ENCODE measurements around the gene HEMK1.

DNA sequence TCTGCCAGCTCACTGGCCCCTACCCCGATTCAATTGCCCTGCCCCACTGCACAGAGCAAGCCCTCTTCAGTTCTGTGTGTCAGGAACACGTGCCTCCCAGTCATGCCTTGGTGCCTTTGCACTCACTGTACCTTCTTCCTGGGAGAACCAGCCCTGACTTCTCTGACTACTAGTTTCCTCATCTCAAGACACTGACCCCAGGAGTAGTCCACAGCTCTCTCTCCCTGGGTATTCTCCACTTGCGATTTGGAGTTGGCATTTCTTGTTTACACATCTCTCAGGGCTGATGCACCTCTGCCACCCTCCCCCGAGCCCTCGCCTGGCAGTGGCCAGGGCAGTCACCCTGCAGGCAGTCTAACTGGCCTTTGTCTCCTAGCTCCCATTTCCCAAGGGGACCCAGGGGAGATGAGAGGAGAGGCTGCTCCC, 36.6 kb downstream of the HEMK1 start:
- TF ChIP-seq CTCF (conservative IDR thresholded peaks at IDR 0.05; ENCODE audit: low read length) (no peak), EZH2phosphoT487 (IDR thresholded peaks at IDR 0.05; ENCODE audit: borderline replicate concordance) (no peak)

All from Loucy (cell line).